DND-41 (cell line): ENCODE data around the gene CYTH3.

ENCODE experiments used
- CTCF ChIP-seq: IDR thresholded peaks from 2 replicates; pipeline ENCODE4 v1.5.1; 2012; ENCODE audit warnings: borderline replicate concordance, low read length, moderate library complexity, mild to moderate bottlenecking; ENCODE audit not compliant: poor library complexity, severe bottlenecking; ENCODE audit errors: extremely low read depth
- EZH2 ChIP-seq: IDR thresholded peaks from 3 replicates; pipeline ENCODE4 v1.6.1; 2012; ENCODE audit warnings: borderline replicate concordance, low read depth, mild to moderate bottlenecking, moderate library complexity, low read length, inconsistent platforms; ENCODE audit not compliant: severe bottlenecking

- TF ChIP-seq CTCF: no peak
- TF ChIP-seq EZH2: no peak
Observed at GRCh38 chr7:6243168-6243567, 29.3 kb downstream of the CYTH3 start.
